Measurements from ENCODE around the gene SMS.

Gene SMS

GRCh38 chrX:21912989-21913388 lies 27.5 kb upstream of the SMS start:
- ChIA-PET CTCF (no interaction called here), POLR2A (no interaction called here)
- DNase-seq (ENCODE audit: extremely low spot score) = no peak
- TF ChIP-seq HDGF (IDR thresholded peaks at IDR 0.05; ENCODE audit: borderline replicate concordance) (no peak), BHLHE40 (IDR thresholded peaks at IDR 0.05; ENCODE audit: borderline replicate concordance) (no peak), FOXK2 (IDR thresholded peaks at IDR 0.05) (no peak), CTBP1 (IDR thresholded peaks at IDR 0.05; ENCODE audit: borderline replicate concordance) (no peak), SP1 (IDR thresholded peaks at IDR 0.05) (no peak), ZNF384 (IDR thresholded peaks at IDR 0.05) (no peak), ARNT (IDR thresholded peaks at IDR 0.05) (no peak)

DNA sequence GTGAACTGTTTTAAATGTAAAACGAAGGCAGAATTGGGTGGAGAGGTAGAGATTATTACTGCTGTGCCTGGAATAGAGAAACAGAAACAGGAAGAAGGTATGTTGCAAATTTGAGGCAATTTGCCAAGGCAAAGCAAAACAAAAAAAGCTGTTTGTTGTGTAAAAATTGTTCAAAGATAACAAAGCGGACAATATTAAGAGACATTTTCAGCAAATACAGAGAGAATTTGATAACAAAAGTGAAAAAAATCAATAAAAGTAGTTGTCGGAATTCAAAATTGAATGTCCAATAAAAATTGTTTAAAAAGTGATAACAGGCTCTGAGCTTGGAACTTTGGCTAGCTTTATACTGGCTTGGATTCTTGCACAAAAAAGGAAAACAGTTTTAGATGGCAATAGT lies 14.4 kb upstream of the SMS start:
- ChIA-PET POLR2A (no interaction called here), CTCF (interaction anchor here (0.5 kb wide), 1 partner anchor 54 kb away, joined by 5 read pairs; no protein-coding TSS in a partner anchor)
- DNase-seq (ENCODE audit: extremely low spot score) = no peak
- no peak for TF ChIP-seq L3MBTL2 (conservative IDR thresholded peaks at IDR 0.05)
- no peak for TF ChIP-seq ZNF384 (IDR thresholded peaks at IDR 0.05)
- TF ChIP-seq FOXA1 (IDR thresholded peaks at IDR 0.05) = no peak
- TF ChIP-seq NFRKB (IDR thresholded peaks at IDR 0.05) = no peak
- TF ChIP-seq ARNT (IDR thresholded peaks at IDR 0.05) = no peak
- no peak for TF ChIP-seq FOXK2 (IDR thresholded peaks at IDR 0.05)
- TF ChIP-seq HDGF (IDR thresholded peaks at IDR 0.05; ENCODE audit: borderline replicate concordance) = no peak
- TF ChIP-seq ELF4 (IDR thresholded peaks at IDR 0.05) = no peak

DNA sequence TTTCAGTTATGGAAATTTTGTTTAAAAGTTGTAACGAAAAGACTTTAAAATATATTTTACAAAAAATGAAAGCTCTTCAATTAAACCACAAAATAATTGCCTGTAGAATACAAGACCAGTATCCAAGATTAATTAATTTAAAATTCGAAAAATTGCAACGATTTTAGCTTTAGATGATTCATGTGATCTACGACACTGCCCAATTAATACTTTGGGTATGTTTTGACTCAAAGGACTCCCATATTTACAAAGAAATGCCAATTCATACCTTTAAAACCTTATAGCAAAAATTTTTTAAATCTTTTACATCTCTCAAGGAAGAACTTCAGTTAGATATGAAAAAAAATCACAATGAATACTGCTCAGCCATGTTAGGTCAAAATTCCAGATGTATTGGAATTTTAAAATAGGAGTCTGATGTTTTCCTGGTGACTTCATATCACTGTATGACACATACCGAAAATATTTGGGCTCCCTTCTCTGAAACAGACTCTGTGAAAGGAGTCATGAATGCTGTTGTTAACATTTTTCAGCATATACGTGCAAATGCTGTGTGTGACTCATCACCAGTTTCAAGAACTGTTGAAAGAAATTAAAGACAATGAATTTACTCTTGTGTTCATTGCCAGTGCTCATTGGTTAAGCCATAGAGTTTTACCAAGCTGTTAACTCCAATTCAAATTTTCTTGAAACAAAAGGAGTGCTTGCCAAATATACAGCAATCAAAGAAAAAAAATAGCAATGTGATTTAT lies 13.8 kb upstream of the SMS start:
- CTCF ChIA-PET = interaction anchor here (0.5 to 1.2 kb wide), 2 partner anchors 15 to 53 kb away, joined by 5 read pairs; no protein-coding TSS in a partner anchor
- DNase-seq (ENCODE audit: extremely low spot score) = no peak
- POLR2A ChIA-PET = no interaction called here
- TF ChIP-seq L3MBTL2 (conservative IDR thresholded peaks at IDR 0.05) (no peak), ZNF384 (IDR thresholded peaks at IDR 0.05) (no peak), FOXK2 (IDR thresholded peaks at IDR 0.05) (no peak), TARDBP (IDR thresholded peaks at IDR 0.05) (no peak), SP1 (IDR thresholded peaks at IDR 0.05) (no peak), ARNT (IDR thresholded peaks at IDR 0.05) (no peak), NFRKB (IDR thresholded peaks at IDR 0.05) (no peak), HDGF (IDR thresholded peaks at IDR 0.05; ENCODE audit: borderline replicate concordance) (no peak), ELF4 (IDR thresholded peaks at IDR 0.05) (no peak), FOXM1 (IDR thresholded peaks at IDR 0.05; ENCODE audit: borderline replicate concordance) (no peak)
- TF ChIP-seq, protein P1, sequence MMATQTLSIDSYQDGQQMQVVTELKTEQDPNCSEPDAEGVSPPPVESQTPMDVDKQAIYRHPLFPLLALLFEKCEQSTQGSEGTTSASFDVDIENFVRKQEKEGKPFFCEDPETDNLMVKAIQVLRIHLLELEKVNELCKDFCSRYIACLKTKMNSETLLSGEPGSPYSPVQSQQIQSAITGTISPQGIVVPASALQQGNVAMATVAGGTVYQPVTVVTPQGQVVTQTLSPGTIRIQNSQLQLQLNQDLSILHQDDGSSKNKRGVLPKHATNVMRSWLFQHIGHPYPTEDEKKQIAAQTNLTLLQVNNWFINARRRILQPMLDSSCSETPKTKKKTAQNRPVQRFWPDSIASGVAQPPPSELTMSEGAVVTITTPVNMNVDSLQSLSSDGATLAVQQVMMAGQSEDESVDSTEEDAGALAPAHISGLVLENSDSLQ (IDR thresholded peaks at IDR 0.05) = no peak

GRCh38 chrX:21929209-21929608 lies 11.3 kb upstream of the SMS start:
- ChIA-PET POLR2A (no interaction called here), CTCF (no interaction called here)
- DNase-seq (ENCODE audit: extremely low spot score) = no peak
- TF ChIP-seq ARNT (IDR thresholded peaks at IDR 0.05) = no peak
- no peak for TF ChIP-seq SP1 (IDR thresholded peaks at IDR 0.05)
- TF ChIP-seq LEF1 (IDR thresholded peaks at IDR 0.05; ENCODE audit: borderline replicate concordance) = no peak
- no peak for TF ChIP-seq FOXA1 (IDR thresholded peaks at IDR 0.05)
- no peak for TF ChIP-seq SUZ12 (IDR thresholded peaks at IDR 0.05)
- TF ChIP-seq TARDBP (IDR thresholded peaks at IDR 0.05) = no peak
- TF ChIP-seq CTBP1 (IDR thresholded peaks at IDR 0.05; ENCODE audit: borderline replicate concordance) = no peak
- TF ChIP-seq HDGF (IDR thresholded peaks at IDR 0.05; ENCODE audit: borderline replicate concordance) = no peak
- TF ChIP-seq FOXM1 (IDR thresholded peaks at IDR 0.05; ENCODE audit: borderline replicate concordance) = no peak
- no peak for TF ChIP-seq L3MBTL2 (conservative IDR thresholded peaks at IDR 0.05)
- TF ChIP-seq FOXK2 (IDR thresholded peaks at IDR 0.05) = no peak
- TF ChIP-seq ZNF384 (IDR thresholded peaks at IDR 0.05) = no peak

GRCh38 chrX:21930986-21931385 lies 9.5 kb upstream of the SMS start:
- DNase-seq (ENCODE audit: extremely low spot score) = no peak
- ChIA-PET CTCF (no interaction called here), POLR2A (no interaction called here)
- TF ChIP-seq FOXK2 (IDR thresholded peaks at IDR 0.05) (no peak), HDGF (IDR thresholded peaks at IDR 0.05; ENCODE audit: borderline replicate concordance) (no peak), L3MBTL2 (conservative IDR thresholded peaks at IDR 0.05) (no peak), NFRKB (IDR thresholded peaks at IDR 0.05) (no peak), FOXM1 (IDR thresholded peaks at IDR 0.05; ENCODE audit: borderline replicate concordance) (no peak), BHLHE40 (IDR thresholded peaks at IDR 0.05; ENCODE audit: borderline replicate concordance) (no peak), ZNF384 (IDR thresholded peaks at IDR 0.05) (no peak), SUZ12 (IDR thresholded peaks at IDR 0.05) (no peak), CTBP1 (IDR thresholded peaks at IDR 0.05; ENCODE audit: borderline replicate concordance) (no peak), ARNT (IDR thresholded peaks at IDR 0.05) (no peak), LEF1 (IDR thresholded peaks at IDR 0.05; ENCODE audit: borderline replicate concordance) (no peak), FOXA1 (IDR thresholded peaks at IDR 0.05) (no peak), SP1 (IDR thresholded peaks at IDR 0.05) (no peak), TARDBP (IDR thresholded peaks at IDR 0.05) (no peak), ELF4 (IDR thresholded peaks at IDR 0.05) (no peak)
- TF ChIP-seq, protein P1 (IDR thresholded peaks at IDR 0.05) = no peak

GRCh38 chrX:21932292-21933002 lies 8.1 kb upstream of the SMS start:
- DNase-seq (ENCODE audit: extremely low spot score) = no peak
- POLR2A ChIA-PET = no interaction called here
- CTCF ChIA-PET = interaction anchor here (0.7 kb wide), 1 partner anchor 137 kb away, joined by 4 read pairs; no protein-coding TSS in a partner anchor
- TF ChIP-seq ELF4 (IDR thresholded peaks at IDR 0.05) (no peak), ARNT (IDR thresholded peaks at IDR 0.05) (no peak), FOXK2 (IDR thresholded peaks at IDR 0.05) (no peak), FOXA1 (IDR thresholded peaks at IDR 0.05) (no peak), L3MBTL2 (conservative IDR thresholded peaks at IDR 0.05) (no peak), TARDBP (IDR thresholded peaks at IDR 0.05) (no peak), LEF1 (IDR thresholded peaks at IDR 0.05; ENCODE audit: borderline replicate concordance) (no peak), CTBP1 (IDR thresholded peaks at IDR 0.05; ENCODE audit: borderline replicate concordance) (no peak), BHLHE40 (IDR thresholded peaks at IDR 0.05; ENCODE audit: borderline replicate concordance) (no peak), HDGF (IDR thresholded peaks at IDR 0.05; ENCODE audit: borderline replicate concordance) (no peak), SUZ12 (IDR thresholded peaks at IDR 0.05) (no peak), NFRKB (IDR thresholded peaks at IDR 0.05) (no peak), ZNF384 (IDR thresholded peaks at IDR 0.05) (no peak), SP1 (IDR thresholded peaks at IDR 0.05) (no peak), FOXM1 (IDR thresholded peaks at IDR 0.05; ENCODE audit: borderline replicate concordance) (no peak)
- TF ChIP-seq, protein P1 (IDR thresholded peaks at IDR 0.05) = no peak
